LNCaP clone FGC (cell line): Measurements from ENCODE around the gene HDAC4.

ENCODE experiments used
- DNase-seq: peaks from one replicate; pipeline ENCODE4 v3.0.0-alpha.2; 2011; ENCODE audit warnings: low read depth
- H3K4me3 ChIP-seq: 2 replicates; pipeline ENCODE4 v1.5.1; 2011; ENCODE audit warnings: mild to moderate bottlenecking, low read depth, low read length, control low read depth
- CTCF ChIP-seq: IDR thresholded peaks from 2 replicates; pipeline ENCODE4 v1.5.1; 2012; ENCODE audit warnings: mild to moderate bottlenecking; ENCODE audit not compliant: control insufficient read depth, insufficient read depth; ENCODE audit errors: extremely low read depth

HDAC4 gene

GRCh38 chr2:239190361-239190760 lies 210.5 kb downstream of the HDAC4 start:
- H3K4me3 ChIP-seq, result no peak overlapping the region
- no peak for DNase-seq
- TF ChIP-seq CTCF, result no peak

- DNase-seq, result no peak
- H3K4me3 ChIP-seq, result no peak overlapping the region
- TF ChIP-seq CTCF, result no peak
Measured at GRCh38 chr2:239189711-239190131, 211.1 kb downstream of the HDAC4 start.

- DNase-seq, result no peak
- no peak for TF ChIP-seq CTCF
- no peak overlapping the region for H3K4me3 ChIP-seq
Measured at GRCh38 chr2:239188536-239188935, 212.3 kb downstream of the HDAC4 start.

GRCh38 chr2:239187464-239188253 lies 213.2 kb downstream of the HDAC4 start:
- DNase-seq, result no peak
- TF ChIP-seq CTCF, result no peak
- no peak overlapping the region for H3K4me3 ChIP-seq

GRCh38 chr2:239186516-239187357 lies 214.1 kb downstream of the HDAC4 start:
- no peak overlapping the region for H3K4me3 ChIP-seq
- DNase-seq, result no peak
- no peak for TF ChIP-seq CTCF

- DNase-seq, result no peak
- no peak for TF ChIP-seq CTCF
- H3K4me3 ChIP-seq, result no peak overlapping the region
Measured at GRCh38 chr2:239184968-239185903, 215.6 kb downstream of the HDAC4 start.
